ENCODE data around the gene RASGEF1B. TPM values are rescaled to one million over a fixed set of nuclear protein-coding genes. Genes with fewer than 3 reads are reported as not detected.

RASGEF1B gene
- total and polyA plus RNA-seq, 4 donors, result 16.0 to 62.0 (median 27.1) TPM

GRCh38 chr4:81512001-81512756 lies 40.5 kb upstream of the RASGEF1B start:
- WGBS, 2 donors, result 81 to 85% methylated on average over 4 of the region's 4 CpGs
- H3K27ac ChIP-seq (ENCODE audit: low read depth in 1 of 2, low read length in 1 of 2), result no peak overlapping the region
- H3K9ac ChIP-seq (ENCODE audit: insufficient read depth in 1 of 2, low read length in 2 of 2), result no peak overlapping the region
- DNase-seq (no peak), ATAC-seq (ENCODE audit: insufficient read depth, low FRiP score) (no peak)
- TF ChIP-seq CTCF (IDR thresholded peaks at IDR 0.05; ENCODE audit: control extremely low read depth, extremely low read depth), result no peak
- no peaks in the 10 kb centered on the region for H3K27me3 ChIP-seq (ENCODE audit: control insufficient read depth in 3 of 3, insufficient read depth in 3 of 3, low read length in 2 of 3)
- H3K4me1 ChIP-seq (ENCODE audit: control insufficient read depth in 5 of 5, insufficient read depth in 5 of 5, low read length in 5 of 5), result peaks cover 0 to 15% (median 1%) of the 10 kb centered on the region in 5 donors
- H3K4me3 ChIP-seq, result no peak overlapping the region
- H3K36me3 ChIP-seq (ENCODE audit: control insufficient read depth in 4 of 4, insufficient read depth in 4 of 4, low read length in 4 of 4), result no peaks in the 10 kb centered on the region
- H3K9me3 ChIP-seq (ENCODE audit: control insufficient read depth in 4 of 4, insufficient read depth in 3 of 4, low read length in 3 of 4), result no peaks in the 10 kb centered on the region

GRCh38 chr4:81510643-81511178 lies 39.0 kb upstream of the RASGEF1B start:
- Histone ChIP-seq H3K4me1 (ENCODE audit: control insufficient read depth in 5 of 5, insufficient read depth in 5 of 5, low read length in 5 of 5) (peaks cover 0 to 17% (median 5%) of the 10 kb centered on the region in 5 donors), H3K36me3 (ENCODE audit: control insufficient read depth in 4 of 4, insufficient read depth in 4 of 4, low read length in 4 of 4) (no peaks in the 10 kb centered on the region), H3K27ac (ENCODE audit: low read depth in 1 of 2, low read length in 1 of 2) (no peak overlapping the region), H3K9ac (ENCODE audit: insufficient read depth in 1 of 2, low read length in 2 of 2) (no peak overlapping the region), H3K27me3 (ENCODE audit: control insufficient read depth in 3 of 3, insufficient read depth in 3 of 3, low read length in 2 of 3) (no peaks in the 10 kb centered on the region), H3K9me3 (ENCODE audit: control insufficient read depth in 4 of 4, insufficient read depth in 3 of 4, low read length in 3 of 4) (no peaks in the 10 kb centered on the region), H3K4me3 (no peak overlapping the region)
- no peak for TF ChIP-seq CTCF (IDR thresholded peaks at IDR 0.05; ENCODE audit: control extremely low read depth, extremely low read depth)
- ATAC-seq (ENCODE audit: insufficient read depth, low FRiP score) (no peak), DNase-seq (no peak)
- 93 to 94% methylated on average over 3 of the region's 3 CpGs for WGBS, 2 donors

GRCh38 chr4:81509822-81510221 lies 38.1 kb upstream of the RASGEF1B start:
- Histone ChIP-seq H3K4me1 (ENCODE audit: control insufficient read depth in 5 of 5, insufficient read depth in 5 of 5, low read length in 5 of 5) (peaks cover 0 to 26% (median 6%) of the 10 kb centered on the region in 5 donors), H3K27ac (ENCODE audit: low read depth in 1 of 2, low read length in 1 of 2) (no peak overlapping the region), H3K4me3 (no peak overlapping the region), H3K27me3 (ENCODE audit: control insufficient read depth in 3 of 3, insufficient read depth in 3 of 3, low read length in 2 of 3) (no peaks in the 10 kb centered on the region), H3K36me3 (ENCODE audit: control insufficient read depth in 4 of 4, insufficient read depth in 4 of 4, low read length in 4 of 4) (no peaks in the 10 kb centered on the region), H3K9me3 (ENCODE audit: control insufficient read depth in 4 of 4, insufficient read depth in 3 of 4, low read length in 3 of 4) (no peaks in the 10 kb centered on the region), H3K9ac (ENCODE audit: insufficient read depth in 1 of 2, low read length in 2 of 2) (no peak overlapping the region)
- WGBS, 2 donors, result 29 to 77% methylated on average over 7 of the region's 7 CpGs
- TF ChIP-seq CTCF (IDR thresholded peaks at IDR 0.05; ENCODE audit: control extremely low read depth, extremely low read depth), result no peak
- DNase-seq, result no peak
- ATAC-seq (ENCODE audit: insufficient read depth, low FRiP score), result no peak

Measured in lung (tissue), 12 donors.